ENCODE data around the gene TLE4.
"Not testable (repeated sequence)": the region's sequence is repeated elsewhere in the genome, so short reads cannot be mapped to it uniquely, and the experiment has no call there.

DNA sequence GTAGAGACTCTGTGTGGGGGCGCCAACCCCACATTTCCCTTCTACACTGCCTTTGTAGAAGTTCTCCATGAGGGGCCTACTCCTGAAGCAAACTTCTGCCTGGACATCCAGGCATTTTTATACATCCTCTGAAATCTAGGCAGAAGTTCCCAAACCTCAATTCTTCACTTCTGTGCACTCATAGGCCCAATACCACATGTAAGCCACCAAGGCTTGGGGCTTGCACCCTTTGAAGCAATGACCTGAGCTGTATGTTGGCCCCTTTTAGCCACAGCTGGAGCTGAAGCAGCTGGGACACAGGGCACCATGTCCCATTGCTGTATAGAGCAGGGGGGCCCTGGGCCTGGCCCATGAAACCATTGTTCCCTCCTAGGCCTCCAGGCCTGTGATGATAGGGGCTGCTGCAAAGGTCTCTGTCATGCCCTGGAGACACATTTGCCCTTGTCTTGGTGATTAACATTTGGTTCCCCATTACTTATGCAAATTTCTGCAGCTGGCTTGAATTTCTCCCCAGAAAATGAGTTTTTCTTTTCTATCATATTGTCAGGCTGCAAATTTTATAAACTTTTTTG lies 180.2 kb downstream of the TLE4 start:
- not testable (repeated sequence) for TF ChIP-seq EZH2 (IDR thresholded peaks at IDR 0.05; ENCODE audit: borderline replicate concordance); EZH2phosphoT487 (IDR thresholded peaks at IDR 0.05; ENCODE audit: low read depth, severe bottlenecking, unreplicated experiment)
- TF ChIP-seq, protein P1, sequence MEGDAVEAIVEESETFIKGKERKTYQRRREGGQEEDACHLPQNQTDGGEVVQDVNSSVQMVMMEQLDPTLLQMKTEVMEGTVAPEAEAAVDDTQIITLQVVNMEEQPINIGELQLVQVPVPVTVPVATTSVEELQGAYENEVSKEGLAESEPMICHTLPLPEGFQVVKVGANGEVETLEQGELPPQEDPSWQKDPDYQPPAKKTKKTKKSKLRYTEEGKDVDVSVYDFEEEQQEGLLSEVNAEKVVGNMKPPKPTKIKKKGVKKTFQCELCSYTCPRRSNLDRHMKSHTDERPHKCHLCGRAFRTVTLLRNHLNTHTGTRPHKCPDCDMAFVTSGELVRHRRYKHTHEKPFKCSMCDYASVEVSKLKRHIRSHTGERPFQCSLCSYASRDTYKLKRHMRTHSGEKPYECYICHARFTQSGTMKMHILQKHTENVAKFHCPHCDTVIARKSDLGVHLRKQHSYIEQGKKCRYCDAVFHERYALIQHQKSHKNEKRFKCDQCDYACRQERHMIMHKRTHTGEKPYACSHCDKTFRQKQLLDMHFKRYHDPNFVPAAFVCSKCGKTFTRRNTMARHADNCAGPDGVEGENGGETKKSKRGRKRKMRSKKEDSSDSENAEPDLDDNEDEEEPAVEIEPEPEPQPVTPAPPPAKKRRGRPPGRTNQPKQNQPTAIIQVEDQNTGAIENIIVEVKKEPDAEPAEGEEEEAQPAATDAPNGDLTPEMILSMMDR (IDR thresholded peaks at IDR 0.05; ENCODE audit: poor library complexity), result not testable (repeated sequence)
